Heart left ventricle (tissue), 13 donors: ENCODE results near the gene PTTG1IP.

Source experiments
- CTCF ChIP-seq, 12 donors: fragments of 200-600 bp; sonication (generic) in 4 of 12; IDR thresholded peaks; one replicate each; pipeline versions ENCODE4 v1.5.0 to v1.8.0; 2018 to 2022; ENCODE audit warnings: antibody characterized with exemption in 12 of 12, mild to moderate bottlenecking in 5 of 12
- POLR2A ChIP-seq, 2 donors: fragments of 450-650 bp; IDR thresholded peaks; one replicate each; pipeline ENCODE4 v1.6.1; 2017; ENCODE audit warnings: antibody characterized with exemption in 2 of 2, mild to moderate bottlenecking in 2 of 2, moderate library complexity in 2 of 2
- donor health status: ischemic (EF 13 %, LVEDD 7.1; RV severe dilation, severe dysfunction).
- donor health status: DM: no; HTN: yes; CAD: no.
- donor health status: DM: no; HTN: no; CAD: no.
- donor health status: ischemic (EF 25% LVEDD 6.9; RV normal size, moderate dysfunction).
- donor health status: ischemic (EF 25% LVEDD 5.7; RV mildly dilated, moderate dysfunction).
- donor health status: ischemic (EF 35%, LVEDD 5.7; RV mildly dilated, moderate dysfunction).
- donor health status: nonischemic (EF 11% LVEDD 7.7; RV severe dilation, severe dysfunction).
- donor health status: DM: yes; HTN: yes; CAD: no.
- donor health status: PGD.
- donor health status: ischemic (EF 29% LVEDD 5.4; RV normal size, mild dysfunction).
- donor health status: nonischemic (EF 23%, LVEDD 6.1; RV moderate dilation, normal function).

- TF ChIP-seq CTCF (IDR thresholded peaks at IDR 0.05) (no peak), POLR2A (IDR thresholded peaks at IDR 0.05) (no peak)
Observed at GRCh38 chr21:44921928-44922327, 48.4 kb upstream of the PTTG1IP start.
